PC-3 (cell line): Measurements from ENCODE around the gene TMC1. TPM values are rescaled to one million over a fixed set of nuclear protein-coding genes. Genes with fewer than 3 reads are reported as not detected.

Experiments used
- ATAC-seq: fragments of 200-7000 bp; cut with Tn5 transposase; 2 replicates; pipeline ENCODE4 v1.9.1; 2020; ENCODE audit warnings: mild to moderate bottlenecking, moderate library complexity
- BruUV-seq: library from RNA; stranded (reverse); fragments of 400-500 nt; replicated peaks from 2 replicates; lab custom pipeline; 2021; lab: Mats Ljungman, UMichigan
- CTCF ChIA-PET: fragments of 300-600 bp; sonication (Branson Sonifier 250); formaldehyde crosslinking; loops from one replicate; lab custom pipeline; 2022; ENCODE audit warnings: antibody characterized with exemption; lab: Charles Lee
- POLR2A ChIA-PET: fragments of 300-600 bp; sonication (Branson Sonifier 250); formaldehyde crosslinking; loops from one replicate; lab custom pipeline; 2022; ENCODE audit warnings: antibody characterized with exemption; ENCODE audit not compliant: unreplicated experiment; lab: Charles Lee
- DNase-seq: peaks from one replicate; pipeline ENCODE4 v3.0.0-alpha.2; 2015
- H2AFZ ChIP-seq: fragments of 300-600 bp; sonication (generic); 2 replicates; pipeline ENCODE4 v1.6.0; 2016; ENCODE audit warnings: antibody characterized with exemption, low read length
- H3F3A ChIP-seq: fragments of 300-600 bp; sonication (generic); one replicate; pipeline ENCODE4 v1.6.0; 2017; ENCODE audit warnings: antibody characterized with exemption, low read length, control low read depth, mild to moderate bottlenecking; ENCODE audit not compliant: unreplicated experiment
- H3K27ac ChIP-seq: fragments of 300-600 bp; sonication (generic); 2 replicates; pipeline ENCODE4 v1.5.1; 2016; ENCODE audit warnings: mild to moderate bottlenecking, low read length
- H3K27me3 ChIP-seq: fragments of 300-600 bp; sonication (generic); 2 replicates; pipeline ENCODE4 v1.6.1; 2016; ENCODE audit warnings: low read length, mixed read lengths
- H3K36me3 ChIP-seq: fragments of 300-600 bp; sonication (generic); 2 replicates; pipeline ENCODE4 v1.6.1; 2016; ENCODE audit warnings: low read depth, mixed run types, low read length, mixed read lengths
- H3K4me1 ChIP-seq: fragments of 300-600 bp; sonication (generic); 2 replicates; pipeline ENCODE4 v1.5.1; 2016; ENCODE audit warnings: low read length; ENCODE audit not compliant: insufficient read depth
- H3K4me2 ChIP-seq: fragments of 300-600 bp; sonication (generic); 2 replicates; pipeline ENCODE4 v1.6.0; 2016; ENCODE audit warnings: low read length
- H3K4me3 ChIP-seq: fragments of 300-600 bp; sonication (generic); 2 replicates; pipeline ENCODE4 v1.5.1; 2016; ENCODE audit warnings: mild to moderate bottlenecking, low read length, mixed read lengths
- H3K79me2 ChIP-seq: fragments of 300-600 bp; sonication (generic); 2 replicates; pipeline ENCODE4 v1.6.1; 2017; ENCODE audit warnings: low read length, mixed read lengths
- H3K9ac ChIP-seq: fragments of 300-600 bp; sonication (generic); 2 replicates; pipeline ENCODE4 v1.6.0; 2016; ENCODE audit warnings: mild to moderate bottlenecking, low read length
- H3K9me2 ChIP-seq: fragments of 300-600 bp; sonication (generic); replicated peaks from 2 replicates; pipeline ENCODE4 v1.6.1; 2016; ENCODE audit warnings: mixed run types, low read length, mixed read lengths
- H3K9me3 ChIP-seq: fragments of 300-600 bp; sonication (generic); 2 replicates; pipeline ENCODE4 v1.6.1; 2016; ENCODE audit warnings: low read length, mixed read lengths
- H4K20me1 ChIP-seq: fragments of 300-600 bp; sonication (generic); 2 replicates; pipeline ENCODE4 v1.6.1; 2016; ENCODE audit warnings: low read length, mixed read lengths
- CTCF ChIP-seq: fragments of 300-600 bp; sonication (generic); conservative IDR thresholded peaks from 2 replicates; pipeline ENCODE4 v1.5.1; 2017; ENCODE audit warnings: antibody characterized with exemption, low read depth, mild to moderate bottlenecking, low read length
- EZH2 ChIP-seq: fragments of 300-600 bp; sonication (generic); IDR thresholded peaks from one replicate; pipeline ENCODE4 v1.6.1; 2017; ENCODE audit warnings: antibody characterized with exemption, mild to moderate bottlenecking, low read length; ENCODE audit not compliant: unreplicated experiment
- EZH2phosphoT487 ChIP-seq: fragments of 300-600 bp; sonication (generic); IDR thresholded peaks from 2 replicates; pipeline ENCODE4 v1.6.1; 2018; ENCODE audit warnings: mild to moderate bottlenecking, antibody characterized with exemption, low read length, borderline replicate concordance
- intact Hi-C: fragments of 100-400 bp; cut with micrococcal nuclease; formaldehyde crosslinking; loops from 2 replicates; pipeline ENCODE4 v1.9.0; 2023
- total RNA-seq: library from RNA; depleted of rRNA; stranded (reverse); fragments of >200 nt; gene quantifications from 2 replicates; pipeline ENCODE4 v1.2.3, GENCODE V29; 2014

The TMC1 gene
- total RNA-seq, 1 experiment from 2014 or later = 0.15 TPM

- Histone ChIP-seq H3K27me3 (peaks cover 16% of the 10 kb centered on the region), H2AFZ (no peak overlapping the region), H3K4me3 (no peak overlapping the region), H3K9ac (no peak overlapping the region), H3K9me3 (no peaks in the 10 kb centered on the region), H3K36me3 (no peaks in the 10 kb centered on the region), H4K20me1 (no peaks in the 10 kb centered on the region), H3K4me1 (no peaks in the 10 kb centered on the region), H3F3A (no peaks in the 10 kb centered on the region), H3K27ac (no peak overlapping the region), H3K79me2 (no peaks in the 10 kb centered on the region), H3K4me2 (no peak overlapping the region), H3K9me2 (no peaks in the 10 kb centered on the region)
- DNase-seq = no peak
- intact Hi-C loops = no loop called here
- no peak for TF ChIP-seq EZH2
- TF ChIP-seq CTCF = no peak
- TF ChIP-seq EZH2phosphoT487 = no peak
- BruUV-seq = no TSS peak
- ATAC-seq = no peak
- POLR2A ChIA-PET = no interaction called here
- CTCF ChIA-PET = no interaction called here
Measured at GRCh38 chr9:72691671-72692070, 170.3 kb downstream of the TMC1 start.

- no TSS peak for BruUV-seq
- H3K79me2 ChIP-seq = no peaks in the 10 kb centered on the region
- no peak overlapping the region for H3K4me2 ChIP-seq
- H3K9ac ChIP-seq = no peak overlapping the region
- intact Hi-C loops = no loop called here
- no peaks in the 10 kb centered on the region for H3F3A ChIP-seq
- H3K4me1 ChIP-seq = no peaks in the 10 kb centered on the region
- no peaks in the 10 kb centered on the region for H3K36me3 ChIP-seq
- CTCF ChIA-PET = no interaction called here
- no peaks in the 10 kb centered on the region for H3K9me3 ChIP-seq
- no peak overlapping the region for H3K27ac ChIP-seq
- POLR2A ChIA-PET = no interaction called here
- ATAC-seq (no peak), DNase-seq (no peak)
- H3K27me3 ChIP-seq = no peaks in the 10 kb centered on the region
- TF ChIP-seq EZH2phosphoT487 = no peak
- TF ChIP-seq EZH2 = no peak
- no peak; the same call in 1 of the 2 replicates for TF ChIP-seq CTCF
- H2AFZ ChIP-seq = no peak overlapping the region
- H3K9me2 ChIP-seq = no peaks in the 10 kb centered on the region
- no peaks in the 10 kb centered on the region for H4K20me1 ChIP-seq
- no peak overlapping the region for H3K4me3 ChIP-seq
Measured at GRCh38 chr9:72695365-72695764, 174.0 kb downstream of the TMC1 start.

GRCh38 chr9:72696511-72696910 lies 175.1 kb downstream of the TMC1 start:
- intact Hi-C loops = no loop called here
- H3K79me2 ChIP-seq = no peaks in the 10 kb centered on the region
- ChIA-PET POLR2A (no interaction called here), CTCF (no interaction called here)
- H3K27me3 ChIP-seq = 0 out of 2 replicates have a peak, but pooled peaks cover 3% of the 10 kb centered on the region
- no peak overlapping the region for H3K9ac ChIP-seq
- H3K4me3 ChIP-seq = no peak overlapping the region
- TF ChIP-seq EZH2 = no peak
- no peaks in the 10 kb centered on the region for H3K9me2 ChIP-seq
- H3K27ac ChIP-seq = no peak overlapping the region
- H4K20me1 ChIP-seq = no peaks in the 10 kb centered on the region
- H3K4me1 ChIP-seq = no peaks in the 10 kb centered on the region
- no peaks in the 10 kb centered on the region for H3F3A ChIP-seq
- no peak overlapping the region for H3K4me2 ChIP-seq
- BruUV-seq = no TSS peak
- no peaks in the 10 kb centered on the region for H3K9me3 ChIP-seq
- no peaks in the 10 kb centered on the region for H3K36me3 ChIP-seq
- no peak for DNase-seq
- ATAC-seq = no peak
- no peak overlapping the region for H2AFZ ChIP-seq
